GM12878 (cell line): Measurements from ENCODE around the gene HINFP.

Experiments used
- IRF3 ChIP-seq: fragments of 450-650 bp; IDR thresholded peaks from 2 replicates; pipeline ENCODE4 v1.6.1; 2014; ENCODE audit warnings: mild to moderate bottlenecking
- TF ChIP-seq, protein P1 (sequence below), 3 experiments: IDR thresholded peaks in 2 of 3; conservative IDR thresholded peaks in 1 of 3; 2 replicates each; pipeline ENCODE4 v1.5.1; 2011; ENCODE audit warnings: low read depth in 3 of 3, low read length in 3 of 3, mild to moderate bottlenecking in 3 of 3, control low read depth in 2 of 3, moderate library complexity in 2 of 3, inconsistent platforms in 1 of 3, mixed read lengths in 1 of 3; ENCODE audit not compliant: control insufficient read depth in 2 of 3, insufficient read depth in 1 of 3; ENCODE audit errors: extremely low read depth in 1 of 3
- TF ChIP-seq, protein P2 (sequence below): IDR thresholded peaks from 2 replicates; pipeline ENCODE4 v1.6.1; 2011; ENCODE audit warnings: low read depth, low read length, improper control_type of control experiment, borderline replicate concordance

GRCh38 chr11:119092880-119093842 is 28.2 kb upstream of the HINFP start:
- TF ChIP-seq, protein P1, sequence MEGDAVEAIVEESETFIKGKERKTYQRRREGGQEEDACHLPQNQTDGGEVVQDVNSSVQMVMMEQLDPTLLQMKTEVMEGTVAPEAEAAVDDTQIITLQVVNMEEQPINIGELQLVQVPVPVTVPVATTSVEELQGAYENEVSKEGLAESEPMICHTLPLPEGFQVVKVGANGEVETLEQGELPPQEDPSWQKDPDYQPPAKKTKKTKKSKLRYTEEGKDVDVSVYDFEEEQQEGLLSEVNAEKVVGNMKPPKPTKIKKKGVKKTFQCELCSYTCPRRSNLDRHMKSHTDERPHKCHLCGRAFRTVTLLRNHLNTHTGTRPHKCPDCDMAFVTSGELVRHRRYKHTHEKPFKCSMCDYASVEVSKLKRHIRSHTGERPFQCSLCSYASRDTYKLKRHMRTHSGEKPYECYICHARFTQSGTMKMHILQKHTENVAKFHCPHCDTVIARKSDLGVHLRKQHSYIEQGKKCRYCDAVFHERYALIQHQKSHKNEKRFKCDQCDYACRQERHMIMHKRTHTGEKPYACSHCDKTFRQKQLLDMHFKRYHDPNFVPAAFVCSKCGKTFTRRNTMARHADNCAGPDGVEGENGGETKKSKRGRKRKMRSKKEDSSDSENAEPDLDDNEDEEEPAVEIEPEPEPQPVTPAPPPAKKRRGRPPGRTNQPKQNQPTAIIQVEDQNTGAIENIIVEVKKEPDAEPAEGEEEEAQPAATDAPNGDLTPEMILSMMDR (IDR thresholded peaks at IDR 0.05 in 2 of 3, conservative IDR thresholded peaks at IDR 0.05 in 1 of 3; ENCODE audit: control insufficient read depth in 2 of 3, extremely low read depth in 1 of 3, insufficient read depth in 1 of 3, low read depth in 3 of 3, low read length in 3 of 3), result no peak
- TF ChIP-seq, protein P2, sequence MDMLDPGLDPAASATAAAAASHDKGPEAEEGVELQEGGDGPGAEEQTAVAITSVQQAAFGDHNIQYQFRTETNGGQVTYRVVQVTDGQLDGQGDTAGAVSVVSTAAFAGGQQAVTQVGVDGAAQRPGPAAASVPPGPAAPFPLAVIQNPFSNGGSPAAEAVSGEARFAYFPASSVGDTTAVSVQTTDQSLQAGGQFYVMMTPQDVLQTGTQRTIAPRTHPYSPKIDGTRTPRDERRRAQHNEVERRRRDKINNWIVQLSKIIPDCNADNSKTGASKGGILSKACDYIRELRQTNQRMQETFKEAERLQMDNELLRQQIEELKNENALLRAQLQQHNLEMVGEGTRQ, result no peak
- TF ChIP-seq IRF3, result no peak
